ENCODE measurements around the gene DOK6. TPM values are rescaled to one million over a fixed set of nuclear protein-coding genes. Genes with fewer than 3 reads are reported as not detected.

DOK6 gene
- total RNA-seq, 2 experiments from 2014 or later: not detected

GRCh38 chr18:69677595-69677994, 276.9 kb downstream of the DOK6 start:
- POLR2A ChIA-PET: no interaction called here
- CTCF ChIA-PET: no interaction called here
- no peak for DNase-seq
- Mint-ChIP-seq H3K27ac (no peak overlapping the region), H3K9me3 (ENCODE audit: insufficient read depth) (no peaks in the 10 kb centered on the region), H3K4me1 (ENCODE audit: low read depth) (no peaks in the 10 kb centered on the region), H3K27me3 (ENCODE audit: low read depth) (peaks cover 3% of the 10 kb centered on the region), H3K36me3 (ENCODE audit: low read depth) (no peaks in the 10 kb centered on the region), H3K4me3 (no peak overlapping the region)
- no peak for ATAC-seq

GRCh38 chr18:69680123-69680522, 279.4 kb downstream of the DOK6 start:
- no peak overlapping the region for H3K27ac Mint-ChIP-seq
- no peaks in the 10 kb centered on the region for H3K4me1 Mint-ChIP-seq (ENCODE audit: low read depth)
- no peaks in the 10 kb centered on the region for H3K36me3 Mint-ChIP-seq (ENCODE audit: low read depth)
- H3K4me3 Mint-ChIP-seq: no peak overlapping the region
- no peak for DNase-seq
- ATAC-seq: no peak
- no peaks in the 10 kb centered on the region for H3K9me3 Mint-ChIP-seq (ENCODE audit: insufficient read depth)
- POLR2A ChIA-PET: no interaction called here
- H3K27me3 Mint-ChIP-seq (ENCODE audit: low read depth): peaks cover 2% of the 10 kb centered on the region
- CTCF ChIA-PET: no interaction called here

- Mint-ChIP-seq H3K4me1 (ENCODE audit: low read depth) (no peaks in the 10 kb centered on the region), H3K27ac (no peak overlapping the region), H3K27me3 (ENCODE audit: low read depth) (peaks cover 2% of the 10 kb centered on the region), H3K9me3 (ENCODE audit: insufficient read depth) (no peaks in the 10 kb centered on the region), H3K4me3 (no peak overlapping the region), H3K36me3 (ENCODE audit: low read depth) (no peaks in the 10 kb centered on the region)
- CTCF ChIA-PET: no interaction called here
- no peak for DNase-seq
- POLR2A ChIA-PET: no interaction called here
- ATAC-seq: no peak
These were observed 282.5 kb downstream of the DOK6 start for GRCh38 chr18:69683176-69683575.

GRCh38 chr18:69684789-69685188, 284.1 kb downstream of the DOK6 start:
- H3K27me3 Mint-ChIP-seq (ENCODE audit: low read depth): peaks cover 2% of the 10 kb centered on the region
- ChIA-PET CTCF (no interaction called here), POLR2A (no interaction called here)
- ATAC-seq (no peak), DNase-seq (no peak)
- no peak overlapping the region for H3K4me3 Mint-ChIP-seq
- H3K9me3 Mint-ChIP-seq (ENCODE audit: insufficient read depth): no peaks in the 10 kb centered on the region
- no peaks in the 10 kb centered on the region for H3K4me1 Mint-ChIP-seq (ENCODE audit: low read depth)
- H3K36me3 Mint-ChIP-seq (ENCODE audit: low read depth): no peaks in the 10 kb centered on the region
- no peak overlapping the region for H3K27ac Mint-ChIP-seq

GRCh38 chr18:69686861-69687260, 286.2 kb downstream of the DOK6 start:
- Mint-ChIP-seq H3K9me3 (ENCODE audit: insufficient read depth) (no peaks in the 10 kb centered on the region), H3K4me1 (ENCODE audit: low read depth) (no peaks in the 10 kb centered on the region), H3K27ac (no peak overlapping the region), H3K4me3 (no peak overlapping the region), H3K36me3 (ENCODE audit: low read depth) (no peaks in the 10 kb centered on the region), H3K27me3 (ENCODE audit: low read depth) (peaks cover 2% of the 10 kb centered on the region)
- ChIA-PET POLR2A (no interaction called here), CTCF (no interaction called here)
- DNase-seq: no peak
- ATAC-seq: no peak

- DNase-seq (no peak), ATAC-seq (no peak)
- Mint-ChIP-seq H3K27me3 (ENCODE audit: low read depth) (no peaks in the 10 kb centered on the region), H3K27ac (no peak overlapping the region), H3K9me3 (ENCODE audit: insufficient read depth) (no peaks in the 10 kb centered on the region), H3K4me3 (no peak overlapping the region), H3K36me3 (ENCODE audit: low read depth) (no peaks in the 10 kb centered on the region), H3K4me1 (ENCODE audit: low read depth) (no peaks in the 10 kb centered on the region)
- POLR2A ChIA-PET: no interaction called here
- CTCF ChIA-PET: no interaction called here
These were observed 288.6 kb downstream of the DOK6 start for GRCh38 chr18:69689121-69689759.

GRCh38 chr18:69691008-69691760, 290.5 kb downstream of the DOK6 start:
- Mint-ChIP-seq H3K9me3 (ENCODE audit: insufficient read depth) (no peaks in the 10 kb centered on the region), H3K4me1 (ENCODE audit: low read depth) (no peaks in the 10 kb centered on the region), H3K27me3 (ENCODE audit: low read depth) (no peaks in the 10 kb centered on the region), H3K36me3 (ENCODE audit: low read depth) (no peaks in the 10 kb centered on the region), H3K4me3 (no peak overlapping the region), H3K27ac (no peak overlapping the region)
- ATAC-seq (no peak), DNase-seq (no peak)
- ChIA-PET POLR2A (no interaction called here), CTCF (no interaction called here)

GRCh38 chr18:69697069-69697468, 296.4 kb downstream of the DOK6 start:
- ATAC-seq (no peak), DNase-seq (no peak)
- CTCF ChIA-PET: no interaction called here
- POLR2A ChIA-PET: no interaction called here
- Mint-ChIP-seq H3K4me3 (no peak overlapping the region), H3K36me3 (ENCODE audit: low read depth) (no peaks in the 10 kb centered on the region), H3K4me1 (ENCODE audit: low read depth) (no peaks in the 10 kb centered on the region), H3K9me3 (ENCODE audit: insufficient read depth) (no peaks in the 10 kb centered on the region), H3K27ac (no peak overlapping the region), H3K27me3 (ENCODE audit: low read depth) (no peaks in the 10 kb centered on the region)

- Mint-ChIP-seq H3K36me3 (ENCODE audit: low read depth) (no peaks in the 10 kb centered on the region), H3K27me3 (ENCODE audit: low read depth) (no peaks in the 10 kb centered on the region), H3K4me3 (no peak overlapping the region), H3K4me1 (ENCODE audit: low read depth) (no peaks in the 10 kb centered on the region), H3K27ac (no peak overlapping the region), H3K9me3 (ENCODE audit: insufficient read depth) (no peaks in the 10 kb centered on the region)
- ChIA-PET CTCF (no interaction called here), POLR2A (no interaction called here)
- DNase-seq (no peak), ATAC-seq (no peak)
These were observed 297.0 kb downstream of the DOK6 start for GRCh38 chr18:69697689-69698088.

GRCh38 chr18:69701305-69701704, 300.6 kb downstream of the DOK6 start:
- Mint-ChIP-seq H3K4me1 (ENCODE audit: low read depth) (no peaks in the 10 kb centered on the region), H3K36me3 (ENCODE audit: low read depth) (no peaks in the 10 kb centered on the region), H3K27ac (no peak overlapping the region), H3K4me3 (no peak overlapping the region), H3K27me3 (ENCODE audit: low read depth) (no peaks in the 10 kb centered on the region), H3K9me3 (ENCODE audit: insufficient read depth) (no peaks in the 10 kb centered on the region)
- ATAC-seq (no peak), DNase-seq (no peak)
- CTCF ChIA-PET: no interaction called here
- POLR2A ChIA-PET: no interaction called here

- POLR2A ChIA-PET: no interaction called here
These were observed 302.8 kb downstream of the DOK6 start for GRCh38 chr18:69703461-69703860.

GRCh38 chr18:69705987-69706386, 305.3 kb downstream of the DOK6 start:
- Mint-ChIP-seq H3K27me3 (ENCODE audit: low read depth) (no peaks in the 10 kb centered on the region), H3K4me1 (ENCODE audit: low read depth) (no peaks in the 10 kb centered on the region), H3K4me3 (no peak overlapping the region), H3K36me3 (ENCODE audit: low read depth) (no peaks in the 10 kb centered on the region), H3K27ac (no peak overlapping the region), H3K9me3 (ENCODE audit: insufficient read depth) (no peaks in the 10 kb centered on the region)
- ChIA-PET POLR2A (no interaction called here), CTCF (no interaction called here)
- no peak for DNase-seq
- no peak for ATAC-seq

More at GRCh38 chr18:69703461-69703860, 302.8 kb downstream of the DOK6 start:
- no peak for DNase-seq
- no peak for ATAC-seq
- no peaks in the 10 kb centered on the region for H3K9me3 Mint-ChIP-seq (ENCODE audit: insufficient read depth)
- no peak overlapping the region for H3K4me3 Mint-ChIP-seq
- no peak overlapping the region for H3K27ac Mint-ChIP-seq
- H3K27me3 Mint-ChIP-seq (ENCODE audit: low read depth): no peaks in the 10 kb centered on the region
- H3K36me3 Mint-ChIP-seq (ENCODE audit: low read depth): no peaks in the 10 kb centered on the region
- no peaks in the 10 kb centered on the region for H3K4me1 Mint-ChIP-seq (ENCODE audit: low read depth)
- CTCF ChIA-PET: no interaction called here

- no peaks in the 10 kb centered on the region for H3K9me3 Mint-ChIP-seq (ENCODE audit: insufficient read depth)
- no peak overlapping the region for H3K4me3 Mint-ChIP-seq
- ATAC-seq (no peak), DNase-seq (no peak)
- ChIA-PET CTCF (no interaction called here), POLR2A (no interaction called here)
- H3K27me3 Mint-ChIP-seq (ENCODE audit: low read depth): no peaks in the 10 kb centered on the region
- H3K27ac Mint-ChIP-seq: no peak overlapping the region
- H3K36me3 Mint-ChIP-seq (ENCODE audit: low read depth): no peaks in the 10 kb centered on the region
- H3K4me1 Mint-ChIP-seq (ENCODE audit: low read depth): no peaks in the 10 kb centered on the region
These were observed 308.2 kb downstream of the DOK6 start for GRCh38 chr18:69708844-69709243.
